CD1c-positive myeloid dendritic cell (primary cell): ENCODE measurements around the gene MAP3K5.

Source experiments
- DNase-seq: peaks from one replicate; pipeline ENCODE4 v3.0.0-alpha.2; 2016; ENCODE audit errors: extremely low spot score

Gene MAP3K5

DNA sequence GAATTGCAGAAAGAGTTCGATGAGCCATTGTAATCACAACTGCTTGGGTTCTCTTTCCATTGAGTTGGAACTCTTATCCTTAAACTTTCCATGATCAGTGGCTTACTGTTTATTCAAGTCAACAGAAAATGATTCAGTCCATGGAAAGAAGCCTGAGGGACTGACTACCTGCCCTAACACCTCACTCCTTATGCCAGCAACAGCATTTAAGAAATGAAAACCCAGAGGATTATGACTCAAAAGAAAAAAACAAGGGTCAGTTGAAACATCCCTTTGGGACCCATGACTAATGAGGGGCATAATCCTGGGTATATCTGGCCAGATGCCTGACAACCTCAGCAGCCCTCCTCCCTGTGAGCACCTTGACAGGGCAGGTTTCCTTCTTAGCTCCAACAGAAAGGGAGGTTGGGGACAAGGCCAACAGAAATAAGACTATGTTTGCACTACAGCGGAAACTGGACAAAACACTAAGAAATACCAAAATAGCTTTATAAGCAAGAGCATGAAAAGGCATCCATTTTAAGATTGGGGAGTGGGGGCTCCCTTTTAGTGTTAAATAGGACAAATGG, 106.7 kb downstream of the MAP3K5 start:
- DNase-seq = no peak

- no peak for DNase-seq
Measured at GRCh38 chr6:136684466-136684865, 107.8 kb downstream of the MAP3K5 start.

- no peak for DNase-seq
Measured at GRCh38 chr6:136683209-136683941, 108.9 kb downstream of the MAP3K5 start.

- no peak for DNase-seq
Measured at GRCh38 chr6:136682292-136682691, 110.0 kb downstream of the MAP3K5 start.

- DNase-seq = no peak
Measured at GRCh38 chr6:136677822-136678221, 114.5 kb downstream of the MAP3K5 start.

DNA sequence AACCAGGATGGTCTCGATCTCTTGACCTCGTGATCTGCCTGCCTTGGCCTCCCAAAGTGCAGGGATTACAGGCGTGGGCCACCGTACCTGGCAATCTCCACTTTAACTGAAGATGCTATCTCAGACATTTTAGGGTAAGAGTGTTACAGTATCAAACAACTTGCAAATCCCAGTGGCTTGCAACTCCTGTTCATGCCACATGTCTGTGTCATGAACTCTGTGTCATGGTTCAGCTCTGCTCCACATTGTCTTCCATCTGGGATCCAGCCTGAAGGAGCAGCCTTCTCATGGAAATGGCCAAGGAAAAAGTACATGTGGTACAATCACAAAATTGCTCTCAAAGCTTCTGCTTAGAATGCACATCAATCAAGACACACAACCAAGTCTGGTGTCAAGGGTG, 114.9 kb downstream of the MAP3K5 start:
- no peak for DNase-seq

DNA sequence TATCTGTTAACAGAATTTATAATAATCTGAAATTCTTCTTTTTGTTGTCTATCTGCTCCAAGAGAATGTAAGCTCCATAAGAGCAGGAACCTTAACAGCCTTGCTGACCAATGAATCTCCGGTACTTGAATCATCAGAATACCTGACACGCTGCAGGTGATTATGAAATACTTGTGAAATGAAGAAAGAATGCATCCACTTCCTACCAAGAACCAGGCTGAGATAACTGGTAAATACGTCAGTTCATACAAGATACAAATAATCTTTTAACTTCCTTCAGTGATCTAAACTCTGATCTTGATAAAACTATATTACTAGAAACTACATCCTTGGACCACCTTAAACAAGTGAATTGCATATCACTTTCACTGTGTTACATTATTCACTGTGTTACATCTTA, 116.2 kb downstream of the MAP3K5 start:
- no peak for DNase-seq

DNA sequence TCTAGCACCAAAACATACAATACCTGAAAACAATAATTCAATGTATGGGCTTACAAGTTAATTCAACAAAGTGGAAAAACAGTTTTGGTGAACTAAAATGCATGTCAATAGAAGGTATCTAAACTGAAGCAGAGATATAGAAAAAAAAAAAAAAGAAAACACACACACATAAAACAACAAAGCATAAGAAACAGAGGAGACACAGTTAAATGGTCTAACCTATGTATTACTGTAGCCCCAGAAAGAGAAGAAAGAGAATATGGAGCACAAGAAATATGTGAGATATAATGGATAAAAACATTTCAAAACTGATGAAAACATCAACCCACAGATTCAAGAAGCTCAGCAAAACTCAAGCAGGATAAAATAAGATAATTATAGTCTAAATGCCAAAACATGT, 118.7 kb downstream of the MAP3K5 start:
- DNase-seq = no peak

- no peak for DNase-seq
Measured at GRCh38 chr6:136672144-136672543, 120.1 kb downstream of the MAP3K5 start.

DNA sequence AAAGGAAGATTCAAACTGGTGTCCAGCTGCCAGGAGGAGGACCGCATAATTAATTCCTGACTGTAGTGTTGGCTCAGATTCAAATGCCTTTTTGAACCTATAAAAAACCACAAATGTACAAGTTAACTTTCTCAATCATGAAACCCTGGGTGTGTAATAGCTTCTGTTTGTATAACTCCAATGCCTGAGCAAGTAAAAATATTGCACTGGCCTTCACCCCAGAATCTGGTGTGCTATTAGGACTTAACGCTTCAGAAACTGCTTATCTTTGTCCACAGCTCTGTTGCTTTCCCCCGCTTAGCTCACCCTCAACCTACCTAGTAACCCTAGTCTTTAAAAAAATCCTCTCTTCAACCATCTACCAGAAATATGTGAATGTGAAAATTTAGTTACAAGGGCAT, 123.0 kb downstream of the MAP3K5 start:
- no peak for DNase-seq

GRCh38 chr6:136668571-136668970, 123.7 kb downstream of the MAP3K5 start:
- no peak for DNase-seq

GRCh38 chr6:136666041-136666440, 126.2 kb downstream of the MAP3K5 start:
- DNase-seq = no peak

- DNase-seq = no peak
Measured at GRCh38 chr6:136662347-136663237, 129.7 kb downstream of the MAP3K5 start.

- DNase-seq = no peak
Measured at GRCh38 chr6:136660727-136661126, 131.6 kb downstream of the MAP3K5 start.

GRCh38 chr6:136659991-136660499, 132.2 kb downstream of the MAP3K5 start:
- DNase-seq = no peak

GRCh38 chr6:136658711-136659110, 133.6 kb downstream of the MAP3K5 start:
- DNase-seq = no peak

DNA sequence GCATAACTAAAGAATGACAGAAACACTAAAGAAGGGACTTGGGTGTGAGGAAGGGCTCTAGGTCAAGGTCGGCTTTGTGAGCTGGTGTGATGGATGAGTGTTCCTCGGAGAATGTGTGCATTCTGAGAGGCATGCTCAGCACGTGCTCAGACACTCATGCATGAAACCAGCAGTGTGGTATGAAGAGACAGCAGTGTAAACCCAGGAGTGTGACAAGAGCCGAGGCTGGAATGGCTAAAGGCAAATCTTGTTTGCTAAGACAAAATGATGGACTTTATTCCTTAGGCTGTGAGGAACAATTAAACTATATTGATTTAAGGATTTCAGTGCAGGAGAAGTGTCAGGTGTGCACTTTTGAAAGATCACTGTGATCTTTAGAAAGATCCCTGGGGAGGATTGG, 134.6 kb downstream of the MAP3K5 start:
- no peak for DNase-seq

GRCh38 chr6:136656121-136656520, 136.2 kb downstream of the MAP3K5 start:
- no peak for DNase-seq

GRCh38 chr6:136655239-136656014, 136.8 kb downstream of the MAP3K5 start:
- DNase-seq = no peak

DNA sequence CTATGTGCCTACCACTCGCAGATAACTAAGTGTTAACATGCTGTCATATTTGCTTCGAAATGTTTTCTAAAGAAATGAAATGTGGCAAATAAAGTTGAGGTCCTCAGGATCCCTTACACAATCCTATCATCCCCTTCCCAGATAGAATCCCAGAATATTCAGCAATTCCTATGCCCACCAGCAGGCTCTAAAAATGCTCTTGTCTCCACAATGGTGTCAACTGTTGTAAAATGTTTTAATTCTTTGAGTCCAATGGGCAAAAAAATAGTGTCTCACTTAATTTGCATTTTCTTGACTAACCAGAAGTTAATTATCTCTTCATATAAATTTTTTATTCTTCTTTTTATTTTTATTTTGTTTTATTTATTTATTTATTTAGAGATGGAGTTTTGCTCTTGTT, 138.2 kb downstream of the MAP3K5 start:
- DNase-seq = no peak

- DNase-seq = no peak
Measured at GRCh38 chr6:136652656-136653055, 139.6 kb downstream of the MAP3K5 start.

- no peak for DNase-seq
Measured at GRCh38 chr6:136651982-136652381, 140.3 kb downstream of the MAP3K5 start.
